Fibroblast of skin of left quadriceps (primary cell): Measurements from ENCODE around the gene KDELR3.
A peak's percentile ranks its signal among the peaks of the same experiment; 100 is the strongest.
"Not testable (repeated sequence)": the region's sequence is repeated elsewhere in the genome, so short reads cannot be mapped to it uniquely, and the experiment has no call there.

Experiments used
- DNase-seq, 2 experiments: peaks; one replicate each; pipeline ENCODE4 v3.0.0-alpha.2; 2013; ENCODE audit warnings: low read depth in 2 of 2

The KDELR3 gene

GRCh38 chr22:38456272-38456835 is 11.5 kb upstream of the KDELR3 start:
- DNase-seq, result no peak

GRCh38 chr22:38456841-38457699 is 10.8 kb upstream of the KDELR3 start:
- DNase-seq, result no peak

DNA sequence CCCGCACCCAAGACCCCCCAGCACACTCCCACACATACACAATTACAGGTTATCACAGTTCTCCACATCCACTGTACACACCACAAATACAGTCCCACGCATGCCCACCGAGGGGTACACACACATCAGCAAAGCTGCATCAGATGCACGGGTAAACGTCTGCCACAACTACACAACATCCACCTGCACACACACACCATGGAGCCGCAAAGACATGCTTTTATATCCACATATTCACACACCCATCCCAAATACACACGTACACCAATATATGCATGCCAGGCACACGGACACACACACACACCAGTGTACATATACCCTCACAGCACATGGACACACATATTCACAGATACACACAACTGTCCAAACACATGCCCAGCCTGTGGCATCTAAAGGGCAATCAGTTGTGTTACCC is 7.5 kb upstream of the KDELR3 start:
- no peak for DNase-seq

GRCh38 chr22:38461057-38461413 is 6.9 kb upstream of the KDELR3 start:
- DNase-seq, result no peak

DNA sequence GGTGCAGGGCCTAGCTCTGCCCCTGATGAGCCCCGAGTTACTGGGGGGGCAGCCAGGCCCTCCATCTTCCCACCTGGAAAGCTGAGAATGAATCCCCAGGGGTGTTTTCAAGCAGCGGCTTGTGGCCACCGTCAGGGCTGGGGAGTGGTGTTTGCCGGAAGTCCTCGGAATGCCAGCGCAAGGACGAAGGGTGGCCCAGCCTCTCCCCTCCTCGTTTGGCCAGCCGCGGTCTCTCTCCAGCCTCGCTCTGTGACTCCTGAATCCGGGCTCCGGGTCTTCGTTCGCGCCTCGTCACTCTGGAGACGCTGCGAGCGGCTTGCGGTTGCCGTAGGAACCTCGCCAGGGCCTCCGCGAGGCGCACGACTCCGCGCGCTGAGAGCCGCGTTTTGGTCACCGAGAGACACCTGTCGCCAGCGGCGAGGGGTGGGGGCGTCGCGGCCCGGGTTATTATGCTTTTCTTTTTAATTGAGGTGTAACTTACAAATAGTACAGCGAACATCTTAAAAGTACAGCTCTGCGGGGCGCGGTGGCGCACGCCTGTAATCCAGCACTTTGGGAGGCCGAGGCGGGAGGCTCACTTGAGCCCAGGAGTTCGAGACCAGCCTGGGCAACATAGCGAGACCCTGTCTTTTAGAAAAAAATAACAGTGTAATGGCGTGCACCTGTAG is 6.3 kb upstream of the KDELR3 start:
- DNase-seq, result peak; percentile 52 to 56

- DNase-seq, result no peak
These were observed 4.7 kb upstream of the KDELR3 start for GRCh38 chr22:38462960-38463784.

DNA sequence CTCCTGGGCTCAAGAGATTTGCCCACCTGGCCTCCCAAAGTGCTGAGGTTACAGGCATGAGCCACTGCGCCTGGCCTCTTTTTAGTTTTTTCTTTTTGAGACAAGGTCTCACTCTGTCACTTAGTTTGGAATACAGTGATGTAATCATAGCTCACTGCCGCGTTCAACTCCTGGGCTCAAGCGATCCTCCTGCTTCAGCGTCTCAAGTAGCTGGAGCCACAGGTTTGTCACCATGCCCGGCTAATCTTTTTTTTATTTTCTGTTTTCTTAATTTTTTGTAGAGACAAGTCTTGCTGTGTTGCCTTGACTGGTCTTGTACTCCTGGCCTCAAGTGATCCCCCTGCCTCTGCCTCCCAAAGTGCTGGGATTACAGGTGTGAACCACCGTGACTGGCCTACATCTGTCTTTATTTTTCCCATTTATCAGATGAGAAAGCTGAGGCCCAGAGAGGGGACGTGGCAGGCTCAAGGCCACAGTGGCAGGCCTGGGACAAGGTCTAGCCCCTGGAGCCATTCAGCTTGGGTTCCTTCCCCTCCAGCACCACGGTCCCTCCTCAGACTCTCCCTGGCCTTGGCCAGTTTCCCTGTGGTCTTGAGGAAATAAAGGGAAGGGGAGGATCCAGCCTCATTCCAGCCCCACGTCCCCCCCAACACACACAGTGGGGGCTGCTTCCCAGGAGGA is 2.8 kb upstream of the KDELR3 start:
- no peak for DNase-seq

DNA sequence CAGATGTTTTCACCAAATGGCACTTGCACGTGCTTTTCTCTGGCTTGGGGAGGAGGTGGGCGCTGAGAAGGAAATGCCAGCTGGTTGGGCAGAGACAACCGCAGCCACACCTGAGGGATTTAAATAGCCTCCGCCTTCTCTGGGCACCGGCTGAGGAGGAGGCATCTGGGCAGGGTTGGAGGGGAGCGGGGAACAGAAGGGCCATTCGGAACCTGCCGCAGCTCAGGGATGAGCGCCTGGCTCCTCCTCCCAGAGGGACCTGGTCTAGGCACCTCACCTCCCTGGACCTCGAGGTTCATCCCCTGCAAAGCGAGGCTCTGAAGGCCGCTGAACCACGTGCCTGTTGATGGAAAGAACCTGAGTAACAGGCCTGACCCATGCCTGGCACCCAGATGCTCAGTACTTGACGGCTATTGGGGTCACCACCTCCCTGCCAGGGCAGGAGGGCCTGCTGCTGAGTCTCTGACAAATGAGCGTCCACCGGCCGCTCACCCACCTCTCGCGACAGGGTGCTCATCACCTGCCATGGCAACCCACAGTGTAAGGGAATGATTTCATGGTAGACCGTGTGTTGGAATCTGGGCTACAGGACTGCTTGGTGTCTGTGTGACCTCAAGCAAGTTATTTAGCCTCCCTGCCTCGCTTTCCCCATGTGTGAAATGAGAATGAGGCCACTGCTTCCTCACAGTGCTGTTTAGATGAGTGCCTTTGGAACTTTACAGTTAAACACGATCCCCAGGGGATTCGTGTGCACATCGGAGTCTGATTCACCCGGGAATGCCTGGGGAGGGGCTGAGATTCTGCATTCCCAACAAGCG is 2.0 kb upstream of the KDELR3 start:
- no peak for DNase-seq

- no peak for DNase-seq
These were observed 425 bp upstream of the KDELR3 start for GRCh38 chr22:38467438-38467903.

- no peak for DNase-seq
These were observed 778 bp downstream of the KDELR3 start for GRCh38 chr22:38468443-38469305.

DNA sequence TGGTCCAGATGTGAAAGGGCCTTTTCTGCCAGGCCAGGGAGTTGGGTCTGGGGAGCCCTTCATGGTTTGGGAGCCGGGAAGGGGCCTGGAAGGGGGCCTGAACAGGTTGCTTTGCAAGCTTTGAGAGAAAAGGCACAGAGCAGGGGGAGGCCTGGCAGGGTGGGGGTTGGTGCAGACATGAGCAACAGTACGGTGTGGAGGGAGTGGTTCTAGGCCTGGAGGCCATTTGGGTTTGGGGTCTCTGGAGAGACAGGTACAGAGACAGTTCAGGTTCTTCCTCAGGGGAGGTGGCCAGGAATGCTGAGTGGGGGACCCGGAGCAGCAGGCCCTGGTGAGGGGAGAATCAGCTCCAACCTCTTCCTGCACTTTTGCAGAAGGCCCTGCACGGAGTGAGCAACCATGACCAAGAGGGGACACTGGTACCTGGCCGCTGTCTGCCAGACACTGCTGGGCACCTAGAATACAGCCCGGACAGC is 1.4 kb downstream of the KDELR3 start:
- no peak for DNase-seq

DNA sequence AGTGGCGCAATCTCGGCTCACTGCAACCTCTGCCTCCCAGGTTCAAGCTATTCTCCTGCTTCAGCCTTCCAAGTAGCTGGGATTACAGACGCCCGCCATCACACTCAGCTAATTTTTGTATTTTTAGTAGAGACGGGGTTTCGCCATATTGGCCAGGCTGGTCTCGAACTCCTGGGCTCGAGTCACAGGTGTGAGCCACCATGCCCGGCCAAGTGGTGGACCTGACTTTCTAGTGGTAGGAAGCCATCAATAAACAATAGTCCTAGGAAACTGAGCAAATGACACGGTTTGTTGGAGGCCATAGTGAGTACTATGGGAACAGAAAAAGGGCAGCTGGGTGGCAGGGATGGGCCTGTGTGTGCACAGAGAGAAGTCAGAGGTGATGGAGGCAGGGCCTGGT is 2.3 kb downstream of the KDELR3 start:
- not testable (repeated sequence) for DNase-seq

DNA sequence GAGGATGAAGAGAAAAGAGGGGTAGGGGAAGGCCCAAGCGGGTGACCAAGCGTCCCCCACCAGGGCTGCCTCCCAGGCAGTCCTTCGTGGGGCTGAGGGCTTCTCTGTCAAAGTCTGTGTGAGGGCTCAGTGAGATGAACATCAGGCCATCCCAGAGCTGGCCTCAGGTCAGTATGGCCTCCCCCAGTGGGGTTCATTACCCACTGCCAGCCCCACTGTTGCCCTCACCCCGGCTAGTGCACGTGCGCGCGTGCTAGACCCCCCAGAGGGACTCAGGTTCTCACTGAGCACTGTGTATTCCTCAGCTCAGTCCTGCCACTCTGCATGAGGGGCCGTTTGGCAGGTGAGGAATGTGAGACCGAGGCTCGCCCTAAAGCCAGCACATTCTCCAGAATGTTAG is 3.3 kb downstream of the KDELR3 start:
- no peak for DNase-seq

- no peak for DNase-seq
These were observed 6.2 kb downstream of the KDELR3 start for GRCh38 chr22:38474003-38474607.

DNA sequence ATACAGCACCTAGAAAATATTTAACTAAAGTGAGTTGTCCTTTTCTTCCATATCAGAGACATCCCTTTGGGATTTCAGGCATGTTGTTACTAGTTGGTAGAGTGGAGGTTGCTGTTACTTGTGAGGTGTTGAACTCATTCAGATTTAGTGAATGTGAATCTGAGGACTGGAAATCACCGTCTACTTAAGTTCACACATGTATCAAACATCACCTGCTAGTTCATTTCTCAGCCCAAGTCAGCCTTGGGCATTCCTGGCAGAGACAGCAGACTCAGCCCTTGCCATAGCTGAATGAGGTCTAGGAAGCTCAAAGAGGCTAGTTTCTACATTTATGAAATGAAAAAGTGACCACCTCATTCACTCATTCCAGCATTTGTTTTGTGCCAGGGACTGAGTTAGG is 9.7 kb downstream of the KDELR3 start:
- no peak for DNase-seq

GRCh38 chr22:38479096-38479837 is 11.4 kb downstream of the KDELR3 start:
- DNase-seq, result no peak

GRCh38 chr22:38481162-38481870 is 13.4 kb downstream of the KDELR3 start:
- no peak for DNase-seq
